Measurements from ENCODE around the gene FMOD. TPM values are rescaled to one million over a fixed set of nuclear protein-coding genes. Genes with fewer than 3 reads are reported as not detected.

The FMOD gene
- total RNA-seq, 1 donor = 0.86 TPM

- H3K4me3 ChIP-seq (ENCODE audit: low read depth, low read length) = peak overlapping the region; percentile 91
- no peak for TF ChIP-seq CTCF (IDR thresholded peaks at IDR 0.05; ENCODE audit: insufficient read depth, low read depth, low read length)
- no peak for DNase-seq (ENCODE audit: low read depth)
Observed at GRCh38 chr1:203306965-203307541, 43.9 kb downstream of the FMOD start.

GRCh38 chr1:203306089-203306964 is 44.6 kb downstream of the FMOD start:
- no peak for TF ChIP-seq CTCF (IDR thresholded peaks at IDR 0.05; ENCODE audit: insufficient read depth, low read depth, low read length)
- DNase-seq (ENCODE audit: low read depth) = peak; percentile 80
- peak overlapping the region; percentile 91 for H3K4me3 ChIP-seq (ENCODE audit: low read depth, low read length)

- TF ChIP-seq CTCF (IDR thresholded peaks at IDR 0.05; ENCODE audit: insufficient read depth, low read depth, low read length) = no peak
- DNase-seq (ENCODE audit: low read depth) = no peak
- peak overlapping the region; percentile 91 for H3K4me3 ChIP-seq (ENCODE audit: low read depth, low read length)
Observed at GRCh38 chr1:203305809-203306088, 45.2 kb downstream of the FMOD start.

- TF ChIP-seq CTCF (IDR thresholded peaks at IDR 0.05; ENCODE audit: insufficient read depth, low read depth, low read length) = no peak
- DNase-seq (ENCODE audit: low read depth) = peak; percentile 90
- H3K4me3 ChIP-seq (ENCODE audit: low read depth, low read length) = peak within 1 kb of the TSS; percentile 91
Observed at GRCh38 chr1:203304919-203305808, 45.8 kb downstream of the FMOD start, which contains the start of gene BTG2. TSS of gene BTG2 (plus strand) at chr1:203305519. CDS start at chr1:203305607, 88 bp downstream.

- peak overlapping the region; percentile 46 for H3K4me3 ChIP-seq (ENCODE audit: low read depth, low read length)
- no peak for DNase-seq (ENCODE audit: low read depth)
- no peak for TF ChIP-seq CTCF (IDR thresholded peaks at IDR 0.05; ENCODE audit: insufficient read depth, low read depth, low read length)
Observed at GRCh38 chr1:203304391-203304918, 46.5 kb downstream of the FMOD start.

- no peak for DNase-seq (ENCODE audit: low read depth)
- H3K4me3 ChIP-seq (ENCODE audit: low read depth, low read length) = no peak overlapping the region
- no peak for TF ChIP-seq CTCF (IDR thresholded peaks at IDR 0.05; ENCODE audit: insufficient read depth, low read depth, low read length)
Observed at GRCh38 chr1:203302894-203303293, 48.0 kb downstream of the FMOD start.
